Left forelimb (tissue), 1 donor: Measurements from ENCODE around the gene RNF212.
A peak's percentile ranks its signal among the peaks of the same experiment; 100 is the strongest.
"Not testable (repeated sequence)": the region's sequence is repeated elsewhere in the genome, so short reads cannot be mapped to it uniquely, and the experiment has no call there.

Experiments used
- DNase-seq: peaks from one replicate; pipeline ENCODE4 v3.0.0-alpha.2; 2018; ENCODE audit warnings: low spot score

RNF212 gene, protein sequence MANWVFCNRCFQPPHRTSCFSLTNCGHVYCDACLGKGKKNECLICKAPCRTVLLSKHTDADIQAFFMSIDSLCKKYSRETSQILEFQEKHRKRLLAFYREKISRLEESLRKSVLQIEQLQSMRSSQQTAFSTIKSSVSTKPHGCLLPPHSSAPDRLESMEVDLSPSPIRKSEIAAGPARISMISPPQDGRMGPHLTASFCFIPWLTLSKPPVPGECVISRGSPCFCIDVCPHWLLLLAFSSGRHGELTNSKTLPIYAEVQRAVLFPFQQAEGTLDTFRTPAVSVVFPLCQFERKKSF

DNA sequence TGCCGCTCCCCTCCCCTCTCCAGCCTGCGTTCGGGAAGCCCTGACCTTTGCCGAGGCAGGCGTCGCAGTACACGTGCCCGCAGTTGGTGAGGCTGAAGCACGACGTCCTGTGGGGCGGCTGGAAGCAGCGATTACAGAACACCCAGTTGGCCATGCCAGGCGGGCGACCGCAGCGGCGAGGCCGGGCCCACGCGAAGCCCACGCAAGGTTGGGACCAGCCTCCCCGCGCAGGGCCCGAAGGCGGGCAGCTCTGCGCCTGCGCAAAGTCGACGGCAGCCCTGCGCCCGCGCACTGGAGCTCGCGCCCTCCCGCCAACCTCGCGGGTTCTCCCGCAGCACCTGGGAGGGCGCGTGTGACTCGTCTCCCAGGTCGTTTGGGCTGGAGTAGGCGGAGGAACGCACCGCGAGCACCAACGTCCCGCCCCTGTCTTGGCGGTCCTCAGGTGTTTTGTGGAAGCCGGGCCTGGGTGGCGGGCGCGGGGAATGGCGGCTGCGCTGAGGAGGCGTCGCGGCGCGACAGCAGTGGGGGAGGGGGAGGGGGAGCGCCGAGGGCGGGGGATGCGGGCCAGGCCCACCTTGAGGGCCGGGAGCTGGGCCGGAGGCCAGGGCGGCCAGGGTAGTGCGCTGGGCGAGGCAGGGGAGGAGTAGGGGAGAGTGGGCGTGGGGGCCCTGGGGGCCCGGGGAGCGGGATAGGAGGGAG lies at the start of gene RNF212:
Gene RNF212, minus strand, starts transcription at position 254 of the 699 bp plus-strand sequence. Its CDS starts 100 bp downstream, at position 154.
- DNase-seq: no peak

DNA sequence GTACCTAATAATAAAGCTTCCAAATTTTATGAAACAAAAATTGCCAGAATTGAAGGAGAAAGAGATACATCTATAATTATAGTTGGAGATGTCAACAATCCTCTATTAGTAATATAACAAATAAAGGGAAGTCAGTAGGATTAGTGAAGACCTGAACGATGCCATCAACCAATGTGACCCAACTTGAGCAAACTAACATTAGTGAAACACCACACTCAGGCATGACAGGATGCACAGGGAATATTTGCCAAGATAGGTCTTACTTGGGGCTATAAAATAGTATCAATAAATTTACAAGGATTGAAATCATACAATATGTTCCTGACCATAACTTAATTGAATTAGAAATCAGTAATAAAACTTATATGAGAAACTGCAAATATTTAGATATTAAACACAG lies 47.0 kb upstream of the RNF212 start:
- DNase-seq: no peak

DNA sequence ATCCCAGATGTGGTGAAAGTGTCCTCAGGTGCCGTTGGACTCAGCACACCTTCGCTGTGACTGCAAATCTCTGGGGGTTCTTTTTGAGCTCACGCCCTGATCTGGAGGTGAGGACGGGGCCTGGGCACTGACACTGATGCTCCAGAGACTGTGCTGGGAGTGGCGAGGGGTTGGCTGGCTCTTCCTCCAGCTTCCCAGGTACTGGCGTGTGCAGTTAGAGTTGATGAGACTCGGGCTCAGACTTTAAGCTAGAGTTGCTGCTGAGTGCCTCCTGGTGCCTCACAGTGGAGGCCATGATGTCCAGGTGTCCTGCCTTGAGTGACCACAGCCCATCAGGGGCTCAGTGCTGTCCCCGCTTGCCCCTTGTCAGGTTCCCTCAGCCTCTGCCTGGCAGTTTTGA lies 42.7 kb upstream of the RNF212 start:
- DNase-seq: no peak

DNA sequence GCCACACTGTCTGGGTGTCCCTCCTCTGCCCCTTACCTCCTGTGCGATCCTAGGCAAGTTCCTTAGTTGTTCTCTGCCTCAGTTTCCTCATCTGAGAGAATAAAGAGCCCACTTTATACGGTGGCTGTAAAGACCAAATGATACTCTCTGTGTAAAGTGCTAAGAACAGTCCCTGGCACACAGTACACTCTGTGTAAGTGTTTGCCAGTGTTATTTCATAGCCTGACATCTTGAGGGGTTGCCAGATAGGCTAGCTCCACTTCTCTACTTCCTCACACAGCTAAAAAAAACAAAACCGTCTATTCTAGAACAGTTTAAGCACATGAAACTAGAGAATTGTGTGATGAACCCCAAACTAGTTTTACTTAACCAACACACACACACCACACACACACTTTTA lies 42.0 kb upstream of the RNF212 start:
- DNase-seq: no peak

DNA sequence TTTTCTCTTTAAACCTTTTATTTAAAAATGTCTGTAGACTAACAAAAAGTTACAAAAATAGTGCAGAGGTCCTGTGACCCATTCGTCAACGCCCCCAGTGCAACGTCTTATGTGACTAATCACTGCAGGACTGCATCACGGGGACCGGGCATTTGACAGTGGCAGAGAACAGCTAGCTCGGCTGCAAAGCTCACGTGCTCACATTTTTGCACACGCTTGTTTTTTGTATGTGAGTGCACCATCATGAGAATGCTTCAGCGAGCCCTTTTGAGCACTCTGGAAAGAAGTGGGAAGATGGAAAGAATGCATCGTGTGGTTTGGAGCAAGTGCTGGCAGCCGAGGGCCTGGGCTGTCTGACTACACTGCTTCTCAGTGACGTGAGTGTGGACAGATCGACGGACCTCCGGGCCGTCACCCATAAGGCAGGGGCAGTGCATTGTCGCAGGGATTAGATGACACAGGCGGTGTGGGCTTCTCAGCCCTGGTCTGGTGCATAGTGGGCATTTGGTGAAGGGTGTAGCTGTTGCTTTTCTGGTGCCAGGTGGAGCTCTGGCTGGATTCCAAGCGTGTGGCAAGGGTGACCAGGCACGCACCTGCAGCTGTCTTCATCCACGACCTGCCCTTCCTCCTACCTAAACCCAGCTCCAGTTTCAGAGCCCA lies 41.3 kb upstream of the RNF212 start:
- DNase-seq: no peak

DNA sequence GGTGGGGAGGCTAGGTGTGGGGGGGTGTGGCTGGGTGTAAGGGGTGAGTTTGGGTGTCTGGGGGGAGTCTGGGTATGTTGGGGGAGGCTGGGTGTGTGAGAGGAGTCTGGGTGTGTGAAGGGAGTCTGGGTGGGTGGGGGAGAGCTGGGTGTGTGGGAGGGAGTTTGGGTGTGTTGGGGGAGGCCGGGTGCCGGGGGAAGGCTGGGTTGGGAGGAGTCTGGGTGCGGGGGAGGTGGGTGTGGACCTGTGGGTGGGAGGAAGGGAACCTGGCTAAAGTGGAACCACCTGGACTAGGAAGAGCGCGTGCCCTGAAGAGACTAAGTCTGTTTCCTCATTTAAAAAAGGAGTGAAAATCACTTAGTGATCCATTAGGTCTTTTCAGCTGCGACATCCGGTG lies 40.8 kb upstream of the RNF212 start:
- DNase-seq: no peak

DNA sequence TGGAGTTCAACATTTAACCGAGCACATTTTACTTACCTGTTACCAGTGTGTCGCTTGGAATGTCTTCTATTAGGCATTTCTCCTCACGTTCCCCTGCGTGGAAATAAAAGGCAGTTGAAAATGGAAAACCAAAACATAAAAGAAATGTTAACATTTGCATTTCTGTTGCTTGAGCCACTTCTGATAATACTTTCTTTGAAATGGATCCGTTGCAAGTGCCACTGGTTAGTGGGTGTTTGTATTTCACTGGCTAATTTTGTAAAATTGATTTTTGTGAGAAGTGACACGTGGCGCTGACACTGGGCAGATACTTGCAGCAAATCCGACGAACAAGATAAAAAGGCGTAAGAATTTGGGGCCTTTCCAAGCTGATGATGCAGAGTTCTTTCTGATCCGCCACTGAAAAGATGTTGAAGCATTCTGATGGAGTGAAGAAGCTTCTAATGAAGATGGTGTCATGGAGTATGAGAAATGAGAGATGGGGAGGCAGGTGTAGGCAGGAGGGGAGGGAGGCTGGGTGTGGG lies 40.3 kb upstream of the RNF212 start:
- no peak for DNase-seq

DNA sequence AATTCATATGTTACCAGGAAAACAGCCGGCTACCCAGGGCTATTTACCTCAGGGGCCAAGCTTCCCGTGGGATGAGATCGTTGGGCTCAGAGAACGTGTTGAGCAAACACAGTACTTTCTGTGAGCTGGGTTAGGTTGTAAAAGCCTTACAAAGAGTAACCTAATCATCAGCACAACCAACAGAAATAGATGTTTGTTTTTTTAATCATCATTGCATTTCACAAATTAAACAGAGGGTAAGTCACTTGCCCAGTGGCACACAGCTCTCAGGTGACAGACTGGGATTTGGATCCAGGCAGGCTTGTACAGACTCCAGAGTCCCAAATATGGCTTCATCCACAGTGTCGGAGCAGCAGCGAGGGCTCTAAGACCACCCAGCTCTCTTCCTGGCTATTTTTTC lies 38.9 kb upstream of the RNF212 start:
- no peak for DNase-seq

DNA sequence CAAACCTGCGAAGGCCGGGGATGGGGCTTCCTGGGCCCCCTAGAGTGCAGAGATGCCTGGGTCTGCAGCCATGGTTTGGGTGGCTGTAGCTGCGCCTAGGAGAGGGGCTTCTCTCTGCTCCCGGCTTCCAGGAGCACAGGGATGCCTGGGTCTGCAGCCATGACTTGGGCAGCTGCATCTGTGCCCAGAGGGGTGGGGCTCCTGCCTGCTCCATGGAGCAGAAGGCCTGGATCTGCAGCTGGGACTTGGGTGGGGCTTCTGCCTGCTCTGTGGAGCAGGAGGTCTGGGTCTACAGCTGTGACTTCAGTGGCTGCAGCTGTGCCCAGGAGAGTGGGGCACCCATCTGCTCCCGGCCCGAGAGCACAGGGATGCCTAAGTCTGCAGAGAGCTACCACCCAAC lies 38.2 kb upstream of the RNF212 start:
- DNase-seq: no peak

DNA sequence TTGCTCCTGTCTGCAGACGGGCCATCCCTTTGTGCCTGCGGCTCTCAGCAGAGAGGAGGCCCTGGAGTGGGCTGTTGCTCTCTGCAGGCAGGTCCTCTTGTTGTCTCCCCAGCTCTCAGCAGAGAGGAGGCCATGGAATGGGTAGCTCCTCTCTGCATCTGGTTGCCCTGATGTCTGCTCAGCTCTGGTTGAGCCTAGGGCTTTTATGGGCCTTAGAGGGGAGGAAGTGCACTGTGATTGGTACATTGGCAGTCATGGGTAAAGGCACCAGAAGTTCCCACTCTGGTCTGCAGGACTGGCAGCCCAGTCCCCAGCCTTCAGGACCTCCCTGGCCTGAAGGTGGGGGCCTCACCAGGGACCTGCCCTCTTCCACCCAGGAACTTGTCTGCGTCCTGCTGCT lies 37.5 kb upstream of the RNF212 start:
- no peak for DNase-seq

DNA sequence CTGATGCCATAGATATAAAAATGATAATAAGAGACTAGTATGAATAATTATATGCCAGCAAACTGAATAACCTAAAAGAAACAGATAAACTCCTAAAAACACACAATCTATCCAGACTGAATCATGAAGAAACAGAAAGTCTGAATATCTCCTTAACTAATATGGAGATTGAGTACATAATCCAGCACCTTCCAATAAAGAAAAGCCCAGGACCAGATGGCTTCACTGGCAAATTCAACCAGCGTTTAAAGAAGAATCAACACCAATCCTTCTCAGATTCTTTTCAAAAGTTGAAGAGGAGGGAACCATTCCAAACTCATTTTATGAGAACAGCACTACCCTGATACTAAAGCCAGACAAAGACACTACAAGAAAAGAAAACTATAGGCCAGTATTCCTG lies 26.5 kb upstream of the RNF212 start:
- DNase-seq: no peak

DNA sequence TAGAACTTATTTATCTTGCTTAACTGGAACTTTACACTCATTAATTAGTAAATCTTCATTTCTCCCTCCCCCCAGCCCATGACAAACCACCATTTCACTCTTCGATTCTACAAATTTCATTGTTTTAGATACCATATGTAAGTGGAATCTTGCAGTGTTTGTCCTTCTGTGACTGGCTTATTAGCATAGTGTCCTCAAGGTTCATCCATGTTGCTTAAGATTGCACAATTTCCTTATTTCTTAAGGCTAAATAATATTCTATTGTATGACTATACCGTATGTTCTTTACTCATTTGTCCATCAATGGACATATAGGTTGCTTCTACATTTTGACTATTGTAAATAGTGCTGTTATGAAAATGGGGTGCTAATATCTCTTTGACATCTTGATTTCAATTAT lies 24.5 kb upstream of the RNF212 start:
- no peak for DNase-seq

DNA sequence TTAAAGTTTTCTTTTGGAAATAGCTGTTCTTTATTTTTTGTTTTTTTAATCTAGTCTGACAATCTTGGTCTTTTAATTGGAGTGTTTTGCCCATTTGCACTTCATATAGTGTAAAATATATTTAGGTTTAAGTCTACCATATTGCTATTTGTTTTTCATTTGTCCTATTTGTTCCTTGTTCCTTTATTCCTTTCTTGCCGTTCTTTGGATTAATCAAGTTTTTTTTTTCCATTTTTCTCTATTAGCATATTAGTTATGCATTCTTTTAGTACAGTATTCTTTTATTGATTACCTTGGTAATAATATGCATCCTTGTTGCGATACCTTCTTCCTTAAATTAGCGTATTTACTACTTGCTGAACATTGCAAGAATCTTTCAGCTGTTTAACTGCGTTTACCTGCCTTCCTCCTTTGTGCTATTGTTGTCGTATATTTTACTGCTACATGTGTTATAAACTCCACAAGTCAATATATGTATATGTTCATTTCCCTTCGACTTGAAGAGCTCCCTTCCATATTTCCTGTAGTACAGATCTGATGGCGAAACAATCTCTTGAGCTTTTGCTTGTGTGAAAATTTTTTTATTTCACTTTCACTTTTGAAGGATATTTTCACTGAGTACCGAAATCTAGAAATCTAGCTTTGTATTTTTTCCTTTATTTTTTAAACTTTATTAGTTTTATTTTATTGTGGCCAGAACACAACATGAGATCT lies 23.9 kb upstream of the RNF212 start:
- DNase-seq: no peak

DNA sequence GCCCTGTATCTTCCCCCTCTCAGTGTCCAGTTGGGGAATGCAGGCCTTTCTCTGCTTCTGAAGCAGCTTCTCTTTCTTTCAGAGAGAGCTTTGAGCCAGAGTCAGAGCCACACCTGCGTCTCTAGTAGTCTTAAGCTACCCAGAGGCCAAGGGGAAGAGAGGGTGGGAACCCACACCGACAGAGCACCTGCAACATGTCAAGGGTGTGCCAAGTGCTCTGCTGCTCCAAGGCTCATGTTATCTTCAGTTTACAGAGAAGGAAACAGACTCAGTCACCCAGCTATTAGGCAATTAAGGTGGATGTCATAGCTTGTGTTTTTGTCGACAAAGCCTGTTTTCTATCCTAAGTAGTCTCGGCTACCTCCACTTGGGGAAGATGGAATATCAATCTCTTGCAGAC lies 22.7 kb upstream of the RNF212 start:
- DNase-seq: no peak

DNA sequence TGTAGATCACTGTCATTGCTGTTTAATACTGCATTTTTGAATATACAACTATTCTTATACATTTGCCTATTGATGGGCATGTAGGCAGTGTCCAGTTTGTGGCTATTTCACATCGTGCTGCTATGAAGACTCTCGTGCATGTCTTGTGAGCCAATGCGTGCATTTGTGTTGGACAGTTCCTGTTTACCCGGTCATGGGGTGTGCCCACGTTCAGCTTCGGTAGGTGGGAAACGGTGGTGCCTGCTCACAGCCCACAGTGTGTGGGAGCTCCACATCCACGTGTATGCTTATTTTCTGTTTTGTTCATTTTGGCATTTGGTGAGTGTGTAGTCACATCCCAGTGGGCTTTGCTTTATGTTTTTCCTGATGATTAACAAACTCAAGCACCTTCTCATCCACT lies 19.7 kb upstream of the RNF212 start:
- DNase-seq: no peak

DNA sequence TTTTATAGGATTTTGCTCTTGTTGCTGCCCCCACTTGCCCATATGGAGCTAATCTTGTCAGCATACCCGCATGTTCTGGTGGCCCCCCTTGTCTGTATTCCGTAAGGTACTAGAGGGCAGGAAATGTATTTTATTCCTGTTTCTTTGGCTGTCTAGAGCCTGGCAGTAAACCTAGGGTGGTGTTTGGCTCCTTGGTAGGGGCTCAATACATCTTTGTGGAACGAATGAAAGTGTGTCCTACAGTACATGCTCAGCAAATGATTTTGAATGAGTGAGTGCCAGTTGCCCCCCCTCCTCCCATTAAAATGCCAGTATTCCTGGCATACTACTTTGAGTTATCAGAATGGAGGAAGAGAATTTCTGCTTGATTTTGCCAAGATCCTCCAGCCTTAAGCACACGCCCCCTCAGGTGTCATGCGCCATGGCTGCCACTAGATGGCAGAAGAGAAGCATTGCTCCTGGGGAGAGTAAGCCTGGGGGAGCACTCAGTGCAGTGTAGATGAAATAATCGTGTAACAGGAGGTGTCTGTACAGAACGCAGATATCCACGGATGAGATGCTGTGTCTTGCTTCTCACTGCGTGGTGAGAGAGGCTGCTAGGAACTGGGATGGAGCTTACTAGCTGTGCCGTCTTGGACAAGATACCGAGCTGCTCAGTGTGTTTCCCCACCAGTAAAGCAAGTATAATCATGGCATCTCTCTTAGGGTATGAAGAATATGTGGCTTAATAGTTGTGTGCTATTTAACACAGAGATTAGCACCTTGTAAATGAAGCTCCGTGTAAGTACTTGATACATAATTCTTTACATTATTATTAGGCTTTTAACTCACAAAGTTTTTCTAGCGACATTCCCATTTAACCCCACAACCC lies 17.2 kb upstream of the RNF212 start:
- peak; percentile 82 for DNase-seq

DNA sequence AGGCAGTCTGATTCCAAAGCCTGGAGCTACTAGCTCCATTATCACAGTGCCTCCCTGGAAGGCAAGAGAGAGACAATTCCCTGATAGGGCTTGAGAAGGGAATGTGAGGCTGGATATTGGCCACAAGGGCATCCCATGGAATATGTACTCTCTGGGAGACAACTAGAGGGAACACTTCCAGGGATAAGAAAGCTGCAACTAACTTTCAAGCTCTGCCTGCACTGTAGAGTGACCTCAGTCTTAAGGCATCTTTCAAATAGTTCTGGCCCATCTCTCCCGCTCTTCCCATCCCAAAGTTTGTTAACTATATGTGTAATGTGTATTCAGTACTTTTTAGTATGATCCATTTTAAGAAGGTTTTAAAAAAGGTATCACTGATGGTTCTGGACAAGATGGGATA lies 13.1 kb upstream of the RNF212 start:
- no peak for DNase-seq

DNA sequence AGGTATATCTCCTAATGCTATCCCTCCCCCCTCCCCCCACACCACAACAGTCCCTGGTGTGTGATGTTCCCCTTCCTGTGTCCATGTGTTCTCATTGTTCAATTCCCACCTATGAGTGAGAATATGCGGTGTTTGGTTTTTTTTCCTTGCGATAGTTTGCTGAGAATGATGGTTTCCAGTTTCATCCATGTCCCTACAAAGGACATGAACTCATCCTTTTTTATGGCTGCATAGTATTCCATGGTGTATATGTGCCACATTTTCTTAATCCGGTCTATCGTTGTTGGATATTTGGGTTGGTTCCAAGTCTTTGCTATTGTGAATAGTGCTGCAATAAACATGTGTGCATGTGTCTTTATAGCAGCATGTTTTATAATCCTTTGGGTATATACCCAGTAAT lies 12.1 kb upstream of the RNF212 start:
- DNase-seq: not testable (repeated sequence)

DNA sequence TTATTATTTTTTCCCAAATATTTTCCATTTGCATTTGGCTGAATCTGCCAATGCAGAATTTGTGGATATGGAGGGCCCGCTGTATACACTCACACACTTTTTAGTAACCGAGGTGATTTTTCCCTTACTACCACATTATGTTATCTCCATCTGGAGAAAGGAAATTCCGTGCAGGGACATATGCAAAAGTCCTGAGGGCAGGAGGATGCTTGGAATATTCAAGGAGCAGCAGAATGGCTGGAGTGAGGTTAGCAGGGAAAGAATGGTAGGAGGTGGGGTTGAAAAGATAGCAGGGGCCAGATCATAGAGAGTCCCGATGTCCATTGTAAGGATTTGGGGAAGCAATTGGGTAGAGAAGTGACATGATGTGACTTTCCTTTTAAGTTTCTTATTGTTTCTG lies 11.5 kb upstream of the RNF212 start:
- DNase-seq: no peak

DNA sequence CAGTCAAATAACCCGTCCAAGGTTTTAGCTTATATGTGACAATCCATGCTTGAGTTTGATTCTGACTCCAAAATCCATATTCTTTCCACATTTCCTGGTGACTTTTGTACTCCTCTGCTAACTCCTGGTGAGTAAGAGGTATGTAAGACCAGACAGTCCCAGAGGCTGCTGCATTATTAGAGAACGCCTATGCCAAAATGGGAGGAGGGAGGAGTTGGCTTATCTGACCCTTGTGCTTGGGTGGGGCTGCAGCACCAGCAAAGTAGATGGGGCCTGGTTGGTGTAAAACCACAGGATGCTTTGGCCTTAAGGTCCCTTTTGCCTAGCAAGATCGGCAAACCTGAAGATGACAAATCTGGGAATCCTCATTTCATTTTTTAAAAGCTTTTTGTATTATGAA lies 9.1 kb upstream of the RNF212 start:
- DNase-seq: no peak

DNA sequence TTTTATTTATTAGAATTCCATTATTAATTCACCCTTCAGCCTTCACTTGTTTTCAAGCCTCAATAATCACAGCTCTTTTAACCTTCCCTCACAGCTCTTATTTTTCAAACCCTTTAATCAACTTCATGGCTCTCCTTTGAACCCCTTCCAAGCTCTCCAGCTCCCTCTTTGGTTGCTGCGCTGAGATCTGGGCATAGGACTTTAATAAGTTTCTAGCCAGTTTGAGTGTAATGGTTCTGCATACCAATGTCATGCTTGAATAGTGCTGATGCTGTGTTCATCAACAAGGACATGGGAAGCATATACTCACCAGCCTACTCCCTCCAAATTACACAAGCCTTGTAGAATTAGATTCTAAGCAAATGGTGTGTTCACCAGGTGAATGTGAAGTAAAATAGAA lies 3.5 kb upstream of the RNF212 start:
- no peak for DNase-seq
